ENCODE results near the gene BLOC1S1. TPM values are rescaled to one million over a fixed set of nuclear protein-coding genes. Genes with fewer than 3 reads are reported as not detected.

Gene BLOC1S1
- total and polyA plus RNA-seq, 8 donors, result 69.4 to 123 (median 77.1) TPM

GRCh38 chr12:55744340-55745030 lies 28.6 kb downstream of the BLOC1S1 start:
- TF ChIP-seq, protein P1, sequence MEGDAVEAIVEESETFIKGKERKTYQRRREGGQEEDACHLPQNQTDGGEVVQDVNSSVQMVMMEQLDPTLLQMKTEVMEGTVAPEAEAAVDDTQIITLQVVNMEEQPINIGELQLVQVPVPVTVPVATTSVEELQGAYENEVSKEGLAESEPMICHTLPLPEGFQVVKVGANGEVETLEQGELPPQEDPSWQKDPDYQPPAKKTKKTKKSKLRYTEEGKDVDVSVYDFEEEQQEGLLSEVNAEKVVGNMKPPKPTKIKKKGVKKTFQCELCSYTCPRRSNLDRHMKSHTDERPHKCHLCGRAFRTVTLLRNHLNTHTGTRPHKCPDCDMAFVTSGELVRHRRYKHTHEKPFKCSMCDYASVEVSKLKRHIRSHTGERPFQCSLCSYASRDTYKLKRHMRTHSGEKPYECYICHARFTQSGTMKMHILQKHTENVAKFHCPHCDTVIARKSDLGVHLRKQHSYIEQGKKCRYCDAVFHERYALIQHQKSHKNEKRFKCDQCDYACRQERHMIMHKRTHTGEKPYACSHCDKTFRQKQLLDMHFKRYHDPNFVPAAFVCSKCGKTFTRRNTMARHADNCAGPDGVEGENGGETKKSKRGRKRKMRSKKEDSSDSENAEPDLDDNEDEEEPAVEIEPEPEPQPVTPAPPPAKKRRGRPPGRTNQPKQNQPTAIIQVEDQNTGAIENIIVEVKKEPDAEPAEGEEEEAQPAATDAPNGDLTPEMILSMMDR (IDR thresholded peaks at IDR 0.05), result no peak
- Histone ChIP-seq H3K27ac (no peak overlapping the region), H3K4me3 (peak overlapping the region; percentile 50 to 65), H3K27me3 (peaks cover 0 to 29% of the 10 kb centered on the region in 2 donors), H3K4me1 (peaks cover 4 to 20% of the 10 kb centered on the region in 2 donors), H3K9me3 (no peaks in the 10 kb centered on the region), H3K36me3 (peaks cover 0 to 11% of the 10 kb centered on the region in 2 donors)
- DNase-seq (no peak), ATAC-seq (no peak)
- intact Hi-C loops (cut with DNase I), result loop anchor here in 1 of 2 donors (5.0 to 10.0 kb wide), 2 partner anchors 60 to 193 kb away; no protein-coding TSS in a partner anchor

GRCh38 chr12:55745361-55746173 lies 29.7 kb downstream of the BLOC1S1 start:
- TF ChIP-seq, protein P1 (IDR thresholded peaks at IDR 0.05), result no peak
- H3K4me3 ChIP-seq, result no peak overlapping the region
- ATAC-seq (no peak), DNase-seq (peak in 1 of 4 donors; percentile 67)
- intact Hi-C loops (cut with DNase I), result loop anchor here in 1 of 2 donors (10.0 kb wide), 1 partner anchor 59 kb away; no protein-coding TSS in a partner anchor
- no peak overlapping the region for H3K27ac ChIP-seq
- peaks cover 0 to 11% of the 10 kb centered on the region in 2 donors for H3K36me3 ChIP-seq
- H3K4me1 ChIP-seq, result peaks cover 4 to 20% of the 10 kb centered on the region in 2 donors
- H3K27me3 ChIP-seq, result peaks cover 0 to 29% of the 10 kb centered on the region in 2 donors
- no peaks in the 10 kb centered on the region for H3K9me3 ChIP-seq

- no peak for ATAC-seq
- Histone ChIP-seq H3K36me3 (peaks cover 0 to 18% of the 10 kb centered on the region in 2 donors), H3K9me3 (no peaks in the 10 kb centered on the region), H3K4me1 (peaks cover 4 to 20% of the 10 kb centered on the region in 2 donors), H3K4me3 (no peak overlapping the region), H3K27me3 (peaks cover 0 to 29% of the 10 kb centered on the region in 2 donors), H3K27ac (peak overlapping the region in 1 of 2 donors; percentile 8)
- TF ChIP-seq, protein P1 (IDR thresholded peaks at IDR 0.05), result no peak
- DNase-seq, result no peak
- intact Hi-C loops (cut with DNase I), result loop anchor here in 1 of 2 donors (10.0 kb wide), 1 partner anchor 58 kb away; no protein-coding TSS in a partner anchor
These were observed 30.5 kb downstream of the BLOC1S1 start for GRCh38 chr12:55746174-55746912.

GRCh38 chr12:55746913-55747231 lies 31.0 kb downstream of the BLOC1S1 start:
- intact Hi-C loops (cut with DNase I), result loop anchor here in 1 of 2 donors (10.0 kb wide), 1 partner anchor 58 kb away; no protein-coding TSS in a partner anchor
- H3K9me3 ChIP-seq, result no peaks in the 10 kb centered on the region
- no peak for DNase-seq
- H3K4me1 ChIP-seq, result peaks cover 4 to 20% of the 10 kb centered on the region in 2 donors
- TF ChIP-seq, protein P1 (IDR thresholded peaks at IDR 0.05), result no peak
- H3K4me3 ChIP-seq, result no peak overlapping the region
- no peak overlapping the region for H3K27ac ChIP-seq
- ATAC-seq, result no peak
- peaks cover 0 to 24% of the 10 kb centered on the region in 2 donors for H3K36me3 ChIP-seq
- peaks cover 0 to 25% of the 10 kb centered on the region in 2 donors for H3K27me3 ChIP-seq
